ENCODE data around the gene PTPRO.

PTPRO gene

GRCh38 chr12:15646581-15646980 is 324.3 kb downstream of the PTPRO start:
- H3K27me3 Mint-ChIP-seq (ENCODE audit: low read depth): no peaks in the 10 kb centered on the region
- H3K4me1 Mint-ChIP-seq: peaks cover 16% of the 10 kb centered on the region
- no peak overlapping the region for H3K4me3 Mint-ChIP-seq
- TF ChIP-seq CTCF (IDR thresholded peaks at IDR 0.05; ENCODE audit: unreplicated experiment in 3 of 3): no peak
- peak overlapping the region in 1 of 3 experiments; percentile 36 for H3K27ac Mint-ChIP-seq
- H3K9me3 Mint-ChIP-seq: no peaks in the 10 kb centered on the region
- H3K36me3 Mint-ChIP-seq (ENCODE audit: low read depth): peaks cover 19% of the 10 kb centered on the region
